Brain microvascular endothelial cell (primary cell): ENCODE measurements around the gene HDAC8.
"Not testable (repeated sequence)": the region's sequence is repeated elsewhere in the genome, so short reads cannot be mapped to it uniquely, and the experiment has no call there.

ENCODE experiments used
- DNase-seq: peaks from one replicate; pipeline ENCODE4 v3.0.0-alpha.2; 2020
- H3K27ac ChIP-seq: fragments of 250-450 bp; sonication (Bioruptor Pico); 2 replicates; pipeline ENCODE4 v1.5.1; 2020; ENCODE audit warnings: mild to moderate bottlenecking, moderate library complexity
- H3K27me3 ChIP-seq: fragments of 250-450 bp; sonication (Bioruptor Pico); replicated peaks from 2 replicates; pipeline ENCODE4 v1.5.1; 2020; ENCODE audit warnings: mild to moderate bottlenecking
- H3K36me3 ChIP-seq: fragments of 250-450 bp; sonication (Bioruptor Pico); replicated peaks from 2 replicates; pipeline ENCODE4 v1.5.1; 2020; ENCODE audit warnings: mild to moderate bottlenecking
- H3K4me3 ChIP-seq: 2 replicates; pipeline ENCODE4 v1.5.1; 2011; ENCODE audit warnings: low read depth, mild to moderate bottlenecking, control low read depth, low read length, moderate library complexity
- CTCF ChIP-seq: IDR thresholded peaks from 2 replicates; pipeline ENCODE4 v1.5.1; 2011; ENCODE audit warnings: low read depth, mild to moderate bottlenecking, moderate library complexity, low read length, control low read depth, inconsistent platforms; ENCODE audit errors: missing control alignments
- in situ Hi-C: cut with HindIII; loops from 2 replicates; pipeline ENCODE4 v1.10.0; 2017; ENCODE audit warnings: low sequenced_read_pairs, low pct_ligation_motif_present

Gene HDAC8

DNA sequence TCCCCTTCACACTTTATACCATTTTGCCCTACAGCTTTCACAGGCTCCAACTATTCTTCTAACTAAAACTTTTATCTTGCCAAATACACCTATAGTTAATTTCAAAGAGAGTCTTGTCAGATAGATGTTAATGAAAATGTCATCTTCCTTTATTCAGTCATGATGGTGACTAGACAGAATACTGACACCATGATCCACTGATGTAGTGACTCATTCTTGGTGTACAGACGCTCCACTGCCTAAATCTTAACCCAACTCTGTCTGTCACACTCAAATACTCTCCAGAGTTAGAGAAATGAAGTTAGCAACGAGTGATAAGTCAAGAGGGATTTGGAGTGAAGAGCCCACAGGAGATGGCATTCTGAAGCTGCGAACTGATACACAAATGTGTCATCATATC lies 32.1 kb upstream of the HDAC8 start:
- TF ChIP-seq CTCF, result no peak
- no peaks in the 10 kb centered on the region for H3K36me3 ChIP-seq
- no peak overlapping the region for H3K4me3 ChIP-seq
- no peaks in the 10 kb centered on the region for H3K27me3 ChIP-seq
- no peak overlapping the region for H3K27ac ChIP-seq
- DNase-seq, result no peak
- in situ Hi-C loops, result no loop called here

DNA sequence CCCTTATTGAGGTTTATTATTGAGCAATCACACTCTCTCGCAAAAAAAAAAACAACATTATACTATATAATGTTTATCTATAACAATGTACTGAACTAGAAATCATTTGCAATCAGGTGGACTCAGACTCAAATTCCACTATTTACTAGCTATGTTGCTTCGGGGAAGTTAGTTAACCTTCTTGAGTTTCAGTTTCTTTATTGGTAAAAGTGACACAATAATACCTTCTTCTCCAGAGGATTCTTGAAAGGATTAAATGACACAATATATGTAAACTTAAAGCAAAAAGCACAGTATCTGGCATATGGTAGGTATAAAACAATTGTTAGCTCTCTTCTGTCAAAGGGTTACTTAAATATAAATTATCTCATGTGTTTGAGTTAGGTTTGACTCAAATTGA lies 31.5 kb upstream of the HDAC8 start:
- no peak for DNase-seq
- Histone ChIP-seq H3K36me3 (no peaks in the 10 kb centered on the region), H3K27ac (no peak overlapping the region), H3K27me3 (no peaks in the 10 kb centered on the region), H3K4me3 (no peak overlapping the region)
- in situ Hi-C loops, result no loop called here
- no peak for TF ChIP-seq CTCF

- H3K36me3 ChIP-seq, in situ Hi-C loops, H3K27me3 ChIP-seq, H3K4me3 ChIP-seq, H3K27ac ChIP-seq, DNase-seq: not testable (repeated sequence)
Measured at GRCh38 chrX:72591038-72591437, 18.4 kb upstream of the HDAC8 start.

DNA sequence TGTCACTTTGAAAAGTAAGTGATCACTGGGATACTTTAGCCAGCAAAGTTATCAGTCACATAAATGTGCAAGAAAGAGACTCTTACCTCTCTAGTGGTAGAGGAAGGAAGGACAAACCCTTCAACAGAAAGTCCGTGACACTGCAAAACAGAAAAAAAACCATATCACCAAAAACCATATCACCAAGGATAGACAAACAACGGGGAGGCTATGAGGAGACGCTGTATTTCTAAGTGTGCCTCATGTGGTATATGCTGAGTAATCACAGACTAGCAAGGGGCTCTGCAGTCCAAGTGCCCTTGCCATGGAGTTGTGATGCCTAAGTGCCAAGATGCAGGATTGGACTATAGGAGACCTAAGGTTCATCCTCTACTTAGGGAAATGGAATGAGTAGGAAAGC lies 11.5 kb upstream of the HDAC8 start:
- no peaks in the 10 kb centered on the region for H3K36me3 ChIP-seq
- H3K27ac ChIP-seq, result no peak overlapping the region
- no peak for TF ChIP-seq CTCF
- in situ Hi-C loops, result no loop called here
- no peaks in the 10 kb centered on the region for H3K27me3 ChIP-seq
- no peak for DNase-seq
- no peak overlapping the region for H3K4me3 ChIP-seq

DNA sequence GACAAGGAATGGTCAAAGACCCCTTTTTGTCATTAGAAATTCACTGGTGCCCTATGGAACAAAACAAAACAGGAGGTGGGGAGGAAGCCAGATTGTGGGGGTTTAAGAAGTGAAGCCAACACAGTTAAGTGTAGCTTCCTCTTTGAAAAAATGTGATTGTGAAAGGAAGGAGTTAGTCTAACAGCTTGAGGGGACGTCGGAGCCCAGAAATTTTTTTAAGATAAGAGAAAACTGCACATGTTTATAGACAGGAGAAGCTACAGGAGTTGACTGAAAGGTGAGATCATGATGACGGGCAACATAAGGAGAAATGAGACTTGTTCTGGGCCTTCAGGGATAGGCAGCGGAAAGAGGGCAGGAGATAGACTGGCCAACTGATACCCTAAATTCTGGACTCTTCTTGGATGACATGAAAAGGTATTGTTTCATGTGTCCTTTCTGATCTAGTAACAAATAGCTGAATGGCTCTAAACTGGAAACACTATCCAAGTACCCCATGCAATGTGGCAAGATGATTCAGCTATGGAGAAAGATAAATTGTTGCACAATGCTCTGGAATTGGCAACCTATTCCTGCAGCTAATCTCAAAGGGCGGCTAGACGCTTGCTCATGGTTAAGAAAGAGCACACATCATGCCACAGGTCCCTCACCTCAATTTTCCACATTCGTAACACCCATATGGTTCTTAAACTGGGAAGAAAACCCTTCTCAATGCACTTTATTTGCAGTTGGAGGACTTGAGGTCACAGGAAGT lies 3.7 kb upstream of the HDAC8 start:
- no peak for TF ChIP-seq CTCF
- Histone ChIP-seq H3K27me3 (no peaks in the 10 kb centered on the region), H3K36me3 (no peaks in the 10 kb centered on the region), H3K27ac (no peak overlapping the region), H3K4me3 (no peak overlapping the region)
- peak; percentile 37 for DNase-seq
- in situ Hi-C loops, result no loop called here

DNA sequence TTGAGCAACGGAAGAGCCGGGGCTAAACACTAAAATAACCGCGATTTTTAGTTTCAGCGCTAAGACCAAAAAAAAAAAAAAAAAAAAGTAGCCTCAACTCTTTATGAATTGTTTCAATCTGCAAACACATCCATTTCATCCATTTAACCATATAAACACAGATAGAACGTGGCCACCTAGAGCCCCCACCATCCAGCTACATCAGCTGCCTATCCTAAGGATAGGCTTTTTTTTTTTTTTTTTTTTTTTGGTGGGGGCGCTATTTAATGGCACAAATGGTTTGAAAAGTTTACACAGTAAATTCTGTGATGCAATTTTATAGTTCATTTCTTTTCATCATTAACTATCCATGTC lies 492 bp upstream of the HDAC8 start:
- Histone ChIP-seq H3K36me3 (no peaks in the 10 kb centered on the region), H3K4me3 (peak overlapping the region; percentile 73), H3K27me3 (no peaks in the 10 kb centered on the region), H3K27ac (peak overlapping the region; percentile 76)
- DNase-seq, result no peak
- in situ Hi-C loops, result no loop called here
- TF ChIP-seq CTCF, result no peak
